ENCODE measurements around the gene NCOA1. TPM values are rescaled to one million over a fixed set of nuclear protein-coding genes. Genes with fewer than 3 reads are reported as not detected.

The NCOA1 gene
- total and polyA plus RNA-seq, 8 donors = 6.2 to 27.0 (median 17.3) TPM

- intact Hi-C loops (cut with DNase I) = no loop called here
- FAIRE-seq = no peak
- H3K4me3 ChIP-seq = no peak overlapping the region
Measured at GRCh38 chr2:24621779-24622538, 130.9 kb downstream of the NCOA1 start.

GRCh38 chr2:24623535-24623934 lies 132.5 kb downstream of the NCOA1 start:
- intact Hi-C loops (cut with DNase I) = no loop called here

More at GRCh38 chr2:24621779-24622538, 130.9 kb downstream of the NCOA1 start:
- TF ChIP-seq CTCF (IDR thresholded peaks at IDR 0.05) = no peak
- Histone ChIP-seq H3K27me3 (no peaks in the 10 kb centered on the region), H3K9me3 (no peaks in the 10 kb centered on the region), H3K36me3 (no peaks in the 10 kb centered on the region), H3K4me1 (peaks cover 8 to 15% (median 9%) of the 10 kb centered on the region in 3 donors), H3K27ac (no peak overlapping the region)
- ATAC-seq = no peak
- WGBS, 2 donors = 60 to 81% methylated on average over 3 of the region's 3 CpGs
- DNase-seq = no peak

DNA sequence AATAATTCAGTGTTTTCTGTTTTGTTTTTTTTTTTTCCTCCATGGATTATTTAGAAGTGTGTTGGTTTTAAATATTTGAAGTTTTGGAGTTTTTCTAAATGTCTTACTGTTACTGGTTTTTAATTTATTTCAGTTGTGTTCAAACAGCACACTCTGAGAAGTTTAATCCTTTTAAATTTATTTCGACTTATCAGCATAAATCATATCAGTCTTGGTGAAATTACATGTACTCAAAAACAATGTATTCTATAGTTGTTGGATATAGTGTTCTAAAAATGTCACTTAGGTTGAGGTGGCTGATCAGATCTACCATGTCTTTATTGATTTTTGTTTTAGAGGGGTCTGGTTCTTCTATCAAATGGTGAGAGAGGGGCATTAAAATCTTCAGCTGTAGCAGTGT lies 134.7 kb downstream of the NCOA1 start:
- WGBS, 2 donors = 64 to 74% methylated on average over 1 of the region's 1 CpG
- FAIRE-seq = no peak
- Histone ChIP-seq H3K9me3 (no peaks in the 10 kb centered on the region), H3K4me3 (no peak overlapping the region), H3K27me3 (no peaks in the 10 kb centered on the region), H3K4me1 (peaks cover 8 to 16% (median 12%) of the 10 kb centered on the region in 3 donors), H3K36me3 (no peaks in the 10 kb centered on the region), H3K27ac (no peak overlapping the region)
- DNase-seq = no peak
- intact Hi-C loops (cut with DNase I) = no loop called here
- TF ChIP-seq CTCF (IDR thresholded peaks at IDR 0.05) = no peak
- no peak for ATAC-seq

More at GRCh38 chr2:24623535-24623934, 132.5 kb downstream of the NCOA1 start:
- no peak for TF ChIP-seq CTCF (IDR thresholded peaks at IDR 0.05)
- Histone ChIP-seq H3K4me1 (peaks cover 6 to 15% (median 11%) of the 10 kb centered on the region in 3 donors), H3K27ac (no peak overlapping the region), H3K9me3 (no peaks in the 10 kb centered on the region), H3K4me3 (no peak overlapping the region), H3K27me3 (no peaks in the 10 kb centered on the region), H3K36me3 (no peaks in the 10 kb centered on the region)
- WGBS, 2 donors = 98% methylated on average over 4 of the region's 4 CpGs
- ATAC-seq (no peak), FAIRE-seq (no peak), DNase-seq (no peak)

DNA sequence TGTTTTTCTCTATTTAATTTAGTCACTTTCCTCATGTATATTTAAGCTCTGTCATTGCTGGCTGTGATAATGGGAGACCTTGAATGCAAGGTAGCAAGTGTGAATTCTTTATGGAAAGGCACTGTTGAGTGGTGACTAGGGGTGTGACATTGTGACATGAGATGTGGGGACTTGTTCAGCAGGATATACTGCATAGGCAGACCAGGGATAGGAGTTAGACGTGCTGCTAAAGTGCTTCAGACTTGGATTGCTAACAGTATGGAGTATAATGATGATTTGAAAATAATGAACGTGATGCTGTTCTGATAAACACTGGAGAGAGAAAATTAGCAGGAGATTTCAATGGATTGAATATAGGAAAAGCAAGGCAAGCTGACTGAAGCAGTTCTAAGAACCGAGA lies 135.1 kb downstream of the NCOA1 start:
- 32 to 34% methylated on average over 3 of the region's 3 CpGs for WGBS, 2 donors
- FAIRE-seq = no peak

More for the DNA sequence above, 135.1 kb downstream of the NCOA1 start:
- Histone ChIP-seq H3K9me3 (no peaks in the 10 kb centered on the region), H3K36me3 (no peaks in the 10 kb centered on the region), H3K27me3 (no peaks in the 10 kb centered on the region), H3K27ac (no peak overlapping the region), H3K4me3 (no peak overlapping the region), H3K4me1 (peaks cover 7 to 16% (median 8%) of the 10 kb centered on the region in 3 donors)
- ATAC-seq = peak in 3 of 4 donors; percentile 68 to 88 (median 83)
- TF ChIP-seq CTCF (IDR thresholded peaks at IDR 0.05) = no peak
- no peak for DNase-seq
- intact Hi-C loops (cut with DNase I) = no loop called here

Measured in pancreas (tissue), 10 donors.